H1 (cell line): ENCODE data around the gene KIAA0586. TPM values are rescaled to one million over a fixed set of nuclear protein-coding genes. Genes with fewer than 3 reads are reported as not detected.

Experiments used
- CTCF ChIA-PET: fragments of 300-600 bp; sonication (Branson Sonifier 250); formaldehyde crosslinking; loops from one replicate; lab custom pipeline; 2021; ENCODE audit not compliant: partially characterized antibody; lab: Charles Lee
- POLR2A ChIA-PET: fragments of 300-600 bp; sonication (Branson Sonifier 250); formaldehyde crosslinking; loops from one replicate; lab custom pipeline; 2021; ENCODE audit warnings: inconsistent platforms; ENCODE audit not compliant: partially characterized antibody; lab: Charles Lee
- DNase-seq, 2 experiments: peaks; one replicate each; pipeline versions ENCODE4 v3.0.0 to v3.0.0-alpha.2; 2010 to 2022; ENCODE audit warnings: low spot score in 2 of 2, low read depth in 1 of 2, mixed read lengths in 1 of 2
- FAIRE-seq: peaks from 2 replicates; lab custom pipeline; 2011; peaks lifted over from hg19 to GRCh38; lab: Jason Lieb, UNC
- H2AFZ ChIP-seq: 2 replicates; pipeline ENCODE4 v1.8.1; 2012; ENCODE audit warnings: low read length, inconsistent platforms
- H2AK5ac ChIP-seq: 2 replicates; pipeline ENCODE4 v1.6.1; 2013; ENCODE audit warnings: low read depth, low read length
- H2BK120ac ChIP-seq: replicated peaks from 2 replicates; pipeline ENCODE3; 2013; ENCODE audit warnings: low read depth, low read length, inconsistent platforms
- H2BK12ac ChIP-seq: 2 replicates; pipeline ENCODE4 v1.6.1; 2013; ENCODE audit warnings: low read depth, low read length
- H2BK15ac ChIP-seq: 2 replicates; pipeline ENCODE4 v1.6.1; 2013; ENCODE audit warnings: low read length
- H2BK20ac ChIP-seq: 2 replicates; pipeline ENCODE4 v1.6.1; 2013; ENCODE audit warnings: low read length
- H2BK5ac ChIP-seq: 2 replicates; pipeline ENCODE4 v1.6.1; 2013; ENCODE audit warnings: low read depth, low read length
- H3K14ac ChIP-seq: 2 replicates; pipeline ENCODE4 v1.6.1; 2013; ENCODE audit warnings: inconsistent platforms; ENCODE audit not compliant: insufficient read length
- H3K18ac ChIP-seq: 2 replicates; pipeline ENCODE4 v1.6.1; 2013; ENCODE audit warnings: low read length; ENCODE audit errors: extremely low read depth
- H3K23ac ChIP-seq: 2 replicates; pipeline ENCODE4 v1.6.1; 2013; ENCODE audit warnings: inconsistent platforms; ENCODE audit not compliant: insufficient read length
- H3K23me2 ChIP-seq: 2 replicates; pipeline ENCODE4 v1.6.1; 2013; ENCODE audit warnings: low read depth, low read length
- H3K27ac ChIP-seq: 2 replicates; pipeline ENCODE4 v1.6.1; 2011; ENCODE audit warnings: low read depth, low read length, inconsistent platforms
- H3K27me3 ChIP-seq, 4 experiments: replicated peaks in 1 of 4; 1 replicate in 1 of 4; 2 replicates in 3 of 4; pipeline versions ENCODE4 v1.6.1 to v1.8.1; 2011 to 2013; ENCODE audit warnings: low read length in 3 of 4, mild to moderate bottlenecking in 3 of 4, inconsistent platforms in 2 of 4, mixed read lengths in 2 of 4, moderate library complexity in 1 of 4; ENCODE audit not compliant: control insufficient read depth in 3 of 4, insufficient read depth in 3 of 4; ENCODE audit errors: extremely low read depth in 1 of 4
- H3K36me3 ChIP-seq, 4 experiments: 2 replicates each; pipeline versions ENCODE4 v1.6.1 to v1.8.1; 2011 to 2013; ENCODE audit warnings: mild to moderate bottlenecking in 4 of 4, low read length in 3 of 4, moderate library complexity in 2 of 4, control low read depth in 1 of 4, inconsistent platforms in 1 of 4; ENCODE audit not compliant: insufficient read depth in 4 of 4, control insufficient read depth in 2 of 4
- H3K4ac ChIP-seq: replicated peaks from 2 replicates; pipeline ENCODE3; 2013; ENCODE audit warnings: low read length, low read depth, mixed read lengths, inconsistent platforms; ENCODE audit not compliant: insufficient read length
- H3K4me1 ChIP-seq, 4 experiments: replicated peaks in 1 of 4; 1 replicate in 1 of 4; 2 replicates in 3 of 4; pipeline versions ENCODE4 v1.6.1 to v1.8.1; 2011 to 2013; ENCODE audit warnings: low read length in 3 of 4, inconsistent platforms in 2 of 4, mixed read lengths in 1 of 4; ENCODE audit not compliant: insufficient read depth in 4 of 4, control insufficient read depth in 3 of 4
- H3K4me2 ChIP-seq, 2 experiments: 2 replicates each; pipeline versions ENCODE4 v1.6.1 to v1.8.1; 2011 to 2013; ENCODE audit warnings: low read depth in 2 of 2, low read length in 2 of 2, control low read depth in 1 of 2, inconsistent platforms in 1 of 2, mild to moderate bottlenecking in 1 of 2; ENCODE audit not compliant: insufficient read depth in 1 of 2
- H3K4me3 ChIP-seq, 4 experiments: fragments of 200-600, 300-600 bp in 1 of 4; sonication (generic), shearing (Covaris generic), sonication (Bioruptor Twin) in 1 of 4; 2 replicates each; pipeline versions ENCODE4 v1.5.1 to v1.8.1; 2011 to 2016; ENCODE audit warnings: low read length in 4 of 4, low read depth in 3 of 4, control low read depth in 2 of 4, inconsistent platforms in 2 of 4, mild to moderate bottlenecking in 2 of 4, mixed read lengths in 1 of 4, moderate library complexity in 1 of 4; ENCODE audit not compliant: insufficient read depth in 2 of 4; ENCODE audit errors: extremely low read depth in 1 of 4
- H3K56ac ChIP-seq: replicated peaks from 2 replicates; pipeline ENCODE3; 2013; ENCODE audit warnings: low read depth, mild to moderate bottlenecking, mixed read lengths, low read length, inconsistent platforms; ENCODE audit not compliant: insufficient read length
- H3K79me1 ChIP-seq: 2 replicates; pipeline ENCODE4 v1.6.1; 2013; ENCODE audit warnings: low read depth, low read length, control low read depth
- H3K79me2 ChIP-seq, 2 experiments: 2 replicates each; pipeline versions ENCODE4 v1.6.1 to v1.8.1; 2012 to 2013; ENCODE audit warnings: low read length in 2 of 2, mild to moderate bottlenecking in 2 of 2, inconsistent platforms in 1 of 2; ENCODE audit not compliant: insufficient read depth in 2 of 2, control insufficient read depth in 1 of 2
- H3K9ac ChIP-seq, 4 experiments: replicated peaks in 1 of 4; 1 replicate in 1 of 4; 2 replicates in 3 of 4; pipeline versions ENCODE4 v1.6.1 to v1.8.1; 2011 to 2013; ENCODE audit warnings: low read depth in 3 of 4, low read length in 3 of 4, control low read depth in 2 of 4, mild to moderate bottlenecking in 2 of 4, moderate library complexity in 2 of 4, inconsistent platforms in 1 of 4; ENCODE audit errors: extremely low read depth in 1 of 4
- H3K9me3 ChIP-seq, 2 experiments: 2 replicates each; pipeline versions ENCODE4 v1.6.1 to v1.8.1; 2012 to 2013; ENCODE audit warnings: mild to moderate bottlenecking in 2 of 2, moderate library complexity in 2 of 2, control low read depth in 1 of 2, inconsistent platforms in 1 of 2, low read depth in 1 of 2, low read length in 1 of 2, mixed read lengths in 1 of 2; ENCODE audit not compliant: insufficient read depth in 2 of 2
- H4K20me1 ChIP-seq, 2 experiments: replicated peaks in 1 of 2; 2 replicates each; pipeline versions ENCODE3 to v1.8.1; 2011 to 2013; ENCODE audit warnings: inconsistent platforms in 2 of 2, low read length in 2 of 2, mild to moderate bottlenecking in 1 of 2; ENCODE audit not compliant: insufficient read depth in 2 of 2, control insufficient read depth in 1 of 2
- H4K5ac ChIP-seq: 2 replicates; pipeline ENCODE4 v1.6.1; 2013; ENCODE audit warnings: low read length, low read depth, mixed read lengths, inconsistent platforms; ENCODE audit not compliant: insufficient read length
- H4K8ac ChIP-seq: 2 replicates; pipeline ENCODE4 v1.8.0; 2013; ENCODE audit warnings: mild to moderate bottlenecking, moderate library complexity, low read length, inconsistent platforms; ENCODE audit not compliant: insufficient read depth; ENCODE audit errors: extremely low read depth
- H4K91ac ChIP-seq: replicated peaks from 2 replicates; pipeline ENCODE3; 2013; ENCODE audit warnings: low read length, mixed read lengths, inconsistent platforms; ENCODE audit not compliant: insufficient read length
- ATF3 ChIP-seq: IDR thresholded peaks from 2 replicates; pipeline ENCODE4 v1.6.1; 2011; ENCODE audit warnings: low read depth, mild to moderate bottlenecking, low read length; ENCODE audit not compliant: insufficient read depth
- BCL11A ChIP-seq, 2 experiments: IDR thresholded peaks; one replicate each; pipeline ENCODE4 v1.6.1; 2011; ENCODE audit warnings: low read depth in 2 of 2, low read length in 2 of 2, mild to moderate bottlenecking in 2 of 2
- CTBP2 ChIP-seq: IDR thresholded peaks from 2 replicates; pipeline ENCODE4 v1.7.0; 2011; ENCODE audit warnings: borderline replicate concordance, mild to moderate bottlenecking, moderate library complexity, mixed read lengths, low read length; ENCODE audit not compliant: insufficient read depth, insufficient read length
- EGR1 ChIP-seq: IDR thresholded peaks from 2 replicates; pipeline ENCODE4 v1.6.1; 2011; ENCODE audit warnings: low read depth, low read length, borderline replicate concordance
- EZH2 ChIP-seq: fragments of 200-600 bp; sonication (generic); IDR thresholded peaks from 2 replicates; pipeline ENCODE4 v1.7.1; 2012; ENCODE audit warnings: low read depth, mild to moderate bottlenecking, moderate library complexity, low read length, inconsistent platforms; ENCODE audit not compliant: severe bottlenecking
- MAX ChIP-seq: IDR thresholded peaks from 2 replicates; pipeline ENCODE4 v1.6.1; 2012; ENCODE audit warnings: inconsistent platforms
- NRF1 ChIP-seq: IDR thresholded peaks from 2 replicates; pipeline ENCODE4 v1.6.1; 2011; ENCODE audit warnings: mild to moderate bottlenecking, low read depth, low read length, improper control_type of control experiment
- RFX5 ChIP-seq: IDR thresholded peaks from 2 replicates; pipeline ENCODE4 v1.6.1; 2011; ENCODE audit warnings: low read depth, low read length, improper control_type of control experiment, borderline replicate concordance
- RNF2 ChIP-seq: fragments of 200-900, 300-1000 bp; sonication (generic); IDR thresholded peaks from 2 replicates; pipeline ENCODE4 v1.7.1; 2016; ENCODE audit warnings: borderline replicate concordance, low read depth, mild to moderate bottlenecking, antibody characterized with exemption, low read length; ENCODE audit not compliant: poor library complexity, severe bottlenecking; ENCODE audit errors: missing control alignments
- SAP30 ChIP-seq: fragments of 300-600 bp; sonication (generic); IDR thresholded peaks from 2 replicates; pipeline ENCODE4 v1.7.1; 2012; ENCODE audit warnings: low read length, moderate library complexity, mild to moderate bottlenecking, inconsistent platforms; ENCODE audit not compliant: insufficient read depth, insufficient replicate concordance
- SIRT6 ChIP-seq: IDR thresholded peaks from one replicate; pipeline ENCODE4 v1.7.1; 2012; ENCODE audit warnings: low read length, inconsistent platforms
- SP2 ChIP-seq: IDR thresholded peaks from 2 replicates; pipeline ENCODE4 v1.6.1; 2012; ENCODE audit warnings: mild to moderate bottlenecking, low read length, inconsistent platforms
- YY1 ChIP-seq: IDR thresholded peaks from 2 replicates; pipeline ENCODE4 v1.6.1; 2011; ENCODE audit warnings: low read depth, mild to moderate bottlenecking, low read length
- WGBS, 2 experiments: shearing (Covaris generic) in 1 of 2; methylation state at CpG; one replicate each; pipeline versions ENCODE4 v1.1.6 to v1.1.7; 2013 to 2015; ENCODE audit warnings: low lambda C conversion rate in 2 of 2, mixed read lengths in 2 of 2, inconsistent platforms in 1 of 2, low coverage in 1 of 2, missing lambda C conversion rate in 1 of 2; ENCODE audit not compliant: insufficient replicate concordance in 2 of 2, insufficient coverage in 1 of 2, insufficient read length in 1 of 2; ENCODE audit errors: extremely low coverage in 1 of 2, missing lambda C conversion rate in 1 of 2; 5-methylcytosine and 5-hydroxymethylcytosine counted together
- polyA plus RNA-seq, 7 experiments: library from polyadenylated mRNA; depleted of rRNA in 3 of 7; stranded (reverse) in 5 of 7; unstranded in 2 of 7; fragments of >200 nt in 5 of 7; fragments of 200-250 nt in 2 of 7; gene quantifications; 1 replicate in 5 of 7; 2 replicates in 1 of 7; 4 replicates in 1 of 7; pipeline versions ENCODE4 v1.2.1 to v1.2.3, GENCODE V29; 2011 to 2013; ENCODE audit warnings: missing spikeins in 2 of 7, mixed read lengths in 2 of 7
- total RNA-seq: library from RNA; stranded (reverse); fragmentation: NEBNext Ultra II Directional; extraction: Animal tissue kit (Norgen Biotek cat#: 25700); gene quantifications from 2 replicates; pipeline ENCODE4 v1.2.1, GENCODE V29; 2021

Gene KIAA0586
- total and polyA plus RNA-seq, 2 of the 8 experiments (the other 6 are each of a cell fraction or from before 2014, with no cell fraction given) = 7.2 to 24.8 TPM

GRCh38 chr14:58467575-58467974 lies 40.1 kb downstream of the KIAA0586 start:
- Histone ChIP-seq H2BK12ac (no peak overlapping the region), H3K79me2 (no peaks in the 10 kb centered on the region), H3K36me3 (peaks cover 0 to 13% (median 7%) of the 10 kb centered on the region in 4 experiments; a peak in 4 of 8 replicates), H3K4ac (no peak overlapping the region), H4K20me1 (no peaks in the 10 kb centered on the region), H3K56ac (no peak overlapping the region), H2AFZ (no peak overlapping the region), H4K5ac (no peak overlapping the region), H3K4me3 (no peak overlapping the region), H3K4me2 (no peak overlapping the region), H2BK15ac (no peak overlapping the region), H2BK120ac (no peak overlapping the region), H3K79me1 (no peaks in the 10 kb centered on the region), H2BK5ac (no peak overlapping the region), H3K14ac (no peak overlapping the region), H3K9ac (no peak overlapping the region), H4K91ac (no peak overlapping the region), H3K27me3 (no peaks in the 10 kb centered on the region), H3K4me1 (no peaks in the 10 kb centered on the region), H3K23ac (no peak overlapping the region), H3K23me2 (no peaks in the 10 kb centered on the region), H3K27ac (no peak overlapping the region), H3K18ac (no peak overlapping the region), H2AK5ac (no peak overlapping the region), H4K8ac (no peak overlapping the region), H2BK20ac (no peak overlapping the region), H3K9me3 (no peaks in the 10 kb centered on the region)
- WGBS, 2 experiments = 97% methylated on average over 2 of the region's 2 CpGs; no CpG with 5 or more reads in 1 of the 2 experiments
- ChIA-PET CTCF (interaction anchor here (0.5 to 1.1 kb wide), 3 partner anchors 44 to 588 kb away, joined by 3 to 4 read pairs (median 3); no protein-coding TSS in a partner anchor), POLR2A (interaction anchor here (1.1 kb wide), 1 partner anchor 14 kb away, joined by 3 read pairs; no protein-coding TSS in a partner anchor)
- FAIRE-seq (no peak), DNase-seq (no peak)
- no peak for TF ChIP-seq RFX5
- no peak for TF ChIP-seq YY1
- no peak for TF ChIP-seq EGR1
- TF ChIP-seq NRF1 = no peak
- no peak for TF ChIP-seq SIRT6
- no peak for TF ChIP-seq ATF3
- TF ChIP-seq SAP30 = no peak
- TF ChIP-seq CTBP2 = no peak
- no peak for TF ChIP-seq SP2
- no peak for TF ChIP-seq MAX
- no peak for TF ChIP-seq RNF2
- no peak for TF ChIP-seq BCL11A (IDR thresholded peaks at IDR 0.05; ENCODE audit: low read depth in 2 of 2, low read length in 2 of 2)
- no peak for TF ChIP-seq EZH2
